DND-41 (cell line): ENCODE data around the gene NTMT1.
A peak's percentile ranks its signal among the peaks of the same experiment; 100 is the strongest.

ENCODE experiments used
- ATAC-seq: fragments of 200-7000 bp; cut with Tn5 transposase; 3 replicates; pipeline ENCODE4 v1.9.1; 2021; ENCODE audit warnings: low read depth; ENCODE audit not compliant: insufficient read depth
- DNase-seq: peaks from one replicate; pipeline ENCODE4 v3.0.0-alpha.2; 2020
- H2AFZ ChIP-seq: 2 replicates; pipeline ENCODE4 v1.6.0; 2012; ENCODE audit warnings: low read depth, low read length
- H3K27ac ChIP-seq: 2 replicates; pipeline ENCODE4 v1.5.1; 2012; ENCODE audit warnings: low read length, inconsistent platforms
- H3K27me3 ChIP-seq: fragments of 200-600 bp; sonication (generic); 2 replicates; pipeline ENCODE4 v1.6.0; 2012; ENCODE audit warnings: low read length, mild to moderate bottlenecking, inconsistent platforms; ENCODE audit not compliant: insufficient read depth, poor library complexity
- H3K36me3 ChIP-seq: 2 replicates; pipeline ENCODE4 v1.5.1; 2012; ENCODE audit warnings: low read length, inconsistent platforms; ENCODE audit not compliant: insufficient read depth
- H3K4me1 ChIP-seq: 2 replicates; pipeline ENCODE4 v1.5.1; 2012; ENCODE audit warnings: mild to moderate bottlenecking, low read length; ENCODE audit not compliant: insufficient read depth
- H3K4me2 ChIP-seq: 2 replicates; pipeline ENCODE4 v1.6.0; 2012; ENCODE audit warnings: mild to moderate bottlenecking, moderate library complexity, low read length, inconsistent platforms; ENCODE audit not compliant: insufficient read depth
- H3K4me3 ChIP-seq, 2 experiments: fragments of 200-600 bp in 1 of 2; shearing (Covaris generic) in 1 of 2; 2 replicates each; pipeline ENCODE4 v1.5.1; 2012 to 2016; ENCODE audit warnings: inconsistent platforms in 2 of 2, low read length in 2 of 2, mild to moderate bottlenecking in 2 of 2, low read depth in 1 of 2, moderate library complexity in 1 of 2
- H3K79me2 ChIP-seq: 2 replicates; pipeline ENCODE4 v1.6.0; 2012; ENCODE audit warnings: low read length, inconsistent platforms; ENCODE audit not compliant: insufficient read depth
- H3K9ac ChIP-seq: 2 replicates; pipeline ENCODE4 v1.6.0; 2012; ENCODE audit warnings: low read depth, mild to moderate bottlenecking, inconsistent platforms, low read length, moderate library complexity
- H3K9me3 ChIP-seq: 2 replicates; pipeline ENCODE4 v1.5.1; 2012; ENCODE audit warnings: low read length, moderate library complexity, mild to moderate bottlenecking, inconsistent platforms; ENCODE audit not compliant: insufficient read depth, severe bottlenecking
- H4K20me1 ChIP-seq: 2 replicates; pipeline ENCODE4 v1.6.0; 2012; ENCODE audit warnings: low read length; ENCODE audit not compliant: insufficient read depth
- EZH2 ChIP-seq: IDR thresholded peaks from 3 replicates; pipeline ENCODE4 v1.6.1; 2012; ENCODE audit warnings: borderline replicate concordance, low read depth, mild to moderate bottlenecking, moderate library complexity, low read length, inconsistent platforms; ENCODE audit not compliant: severe bottlenecking
- TF ChIP-seq, protein P1 (sequence below): IDR thresholded peaks from 2 replicates; pipeline ENCODE4 v1.5.1; 2012; ENCODE audit warnings: borderline replicate concordance, low read length, moderate library complexity, mild to moderate bottlenecking; ENCODE audit not compliant: poor library complexity, severe bottlenecking; ENCODE audit errors: extremely low read depth

The NTMT1 gene

DNA sequence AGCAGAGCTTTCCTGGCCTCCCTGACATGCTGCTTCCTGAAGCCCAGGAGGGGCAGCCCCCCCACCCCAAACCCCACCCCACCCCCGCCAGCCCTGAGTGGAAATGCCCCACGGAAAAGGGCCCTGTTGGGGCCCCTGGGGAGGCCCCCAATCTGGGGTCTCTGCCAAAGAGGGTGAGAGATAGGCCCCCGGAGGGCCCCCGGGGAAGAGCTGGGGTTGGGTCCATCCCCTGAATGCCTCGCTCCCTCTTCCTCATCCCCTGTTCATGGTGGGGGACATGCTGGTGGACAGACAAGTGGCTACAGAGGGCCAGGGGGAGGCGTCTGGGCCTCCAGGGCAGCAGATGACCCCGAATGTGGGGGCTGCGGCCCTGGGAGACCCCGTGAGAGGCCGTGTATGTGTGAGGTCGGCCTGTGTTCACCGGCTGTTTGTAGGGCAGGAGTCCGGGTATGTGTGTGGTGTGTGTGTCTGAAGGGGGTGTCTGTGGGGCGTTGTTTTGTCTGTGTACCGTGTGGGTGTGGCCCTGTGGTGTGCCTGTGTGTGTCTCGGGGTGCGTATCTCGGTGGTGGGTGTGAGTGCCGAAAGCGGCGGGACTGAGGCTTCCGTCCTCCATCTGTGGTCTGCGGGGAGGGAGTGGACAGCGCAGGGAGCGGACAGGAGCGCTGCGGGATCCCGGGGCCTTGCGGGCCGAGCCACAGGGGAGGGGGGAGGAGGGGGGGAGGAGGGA lies 16.3 kb upstream of the NTMT1 start:
- no peak overlapping the region for H3K4me3 ChIP-seq
- H3K79me2 ChIP-seq = no peaks in the 10 kb centered on the region
- no peaks in the 10 kb centered on the region for H3K27me3 ChIP-seq
- no peak overlapping the region; the same call in 1 of the 2 replicates for H3K9ac ChIP-seq
- 0 out of 2 replicates have a peak overlapping the region, but pooled peaks have one; percentile 96 for H3K4me2 ChIP-seq
- no peaks in the 10 kb centered on the region for H3K36me3 ChIP-seq
- DNase-seq (no peak), ATAC-seq (no peak)
- no peaks in the 10 kb centered on the region for H3K9me3 ChIP-seq
- TF ChIP-seq EZH2 = no peak
- TF ChIP-seq, protein P1, sequence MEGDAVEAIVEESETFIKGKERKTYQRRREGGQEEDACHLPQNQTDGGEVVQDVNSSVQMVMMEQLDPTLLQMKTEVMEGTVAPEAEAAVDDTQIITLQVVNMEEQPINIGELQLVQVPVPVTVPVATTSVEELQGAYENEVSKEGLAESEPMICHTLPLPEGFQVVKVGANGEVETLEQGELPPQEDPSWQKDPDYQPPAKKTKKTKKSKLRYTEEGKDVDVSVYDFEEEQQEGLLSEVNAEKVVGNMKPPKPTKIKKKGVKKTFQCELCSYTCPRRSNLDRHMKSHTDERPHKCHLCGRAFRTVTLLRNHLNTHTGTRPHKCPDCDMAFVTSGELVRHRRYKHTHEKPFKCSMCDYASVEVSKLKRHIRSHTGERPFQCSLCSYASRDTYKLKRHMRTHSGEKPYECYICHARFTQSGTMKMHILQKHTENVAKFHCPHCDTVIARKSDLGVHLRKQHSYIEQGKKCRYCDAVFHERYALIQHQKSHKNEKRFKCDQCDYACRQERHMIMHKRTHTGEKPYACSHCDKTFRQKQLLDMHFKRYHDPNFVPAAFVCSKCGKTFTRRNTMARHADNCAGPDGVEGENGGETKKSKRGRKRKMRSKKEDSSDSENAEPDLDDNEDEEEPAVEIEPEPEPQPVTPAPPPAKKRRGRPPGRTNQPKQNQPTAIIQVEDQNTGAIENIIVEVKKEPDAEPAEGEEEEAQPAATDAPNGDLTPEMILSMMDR = no peak
- H3K27ac ChIP-seq = no peak overlapping the region
- no peak overlapping the region for H2AFZ ChIP-seq
- peaks cover 20% of the 10 kb centered on the region for H3K4me1 ChIP-seq
- no peaks in the 10 kb centered on the region for H4K20me1 ChIP-seq

DNA sequence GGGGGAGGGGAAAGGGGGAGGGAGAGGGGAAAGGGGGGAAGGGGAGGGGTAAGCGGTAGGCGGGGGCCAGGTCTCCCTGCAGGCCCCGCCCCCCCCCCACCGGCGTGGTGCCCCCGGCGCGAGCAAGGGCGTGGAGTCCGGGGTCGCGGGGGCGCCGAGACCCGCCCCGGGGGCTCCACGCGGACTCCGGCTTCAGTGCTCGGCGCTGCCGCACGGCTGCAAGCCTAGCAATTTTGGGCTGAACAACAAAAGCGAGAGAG lies 15.8 kb upstream of the NTMT1 start:
- no peak overlapping the region for H3K27ac ChIP-seq

DNA sequence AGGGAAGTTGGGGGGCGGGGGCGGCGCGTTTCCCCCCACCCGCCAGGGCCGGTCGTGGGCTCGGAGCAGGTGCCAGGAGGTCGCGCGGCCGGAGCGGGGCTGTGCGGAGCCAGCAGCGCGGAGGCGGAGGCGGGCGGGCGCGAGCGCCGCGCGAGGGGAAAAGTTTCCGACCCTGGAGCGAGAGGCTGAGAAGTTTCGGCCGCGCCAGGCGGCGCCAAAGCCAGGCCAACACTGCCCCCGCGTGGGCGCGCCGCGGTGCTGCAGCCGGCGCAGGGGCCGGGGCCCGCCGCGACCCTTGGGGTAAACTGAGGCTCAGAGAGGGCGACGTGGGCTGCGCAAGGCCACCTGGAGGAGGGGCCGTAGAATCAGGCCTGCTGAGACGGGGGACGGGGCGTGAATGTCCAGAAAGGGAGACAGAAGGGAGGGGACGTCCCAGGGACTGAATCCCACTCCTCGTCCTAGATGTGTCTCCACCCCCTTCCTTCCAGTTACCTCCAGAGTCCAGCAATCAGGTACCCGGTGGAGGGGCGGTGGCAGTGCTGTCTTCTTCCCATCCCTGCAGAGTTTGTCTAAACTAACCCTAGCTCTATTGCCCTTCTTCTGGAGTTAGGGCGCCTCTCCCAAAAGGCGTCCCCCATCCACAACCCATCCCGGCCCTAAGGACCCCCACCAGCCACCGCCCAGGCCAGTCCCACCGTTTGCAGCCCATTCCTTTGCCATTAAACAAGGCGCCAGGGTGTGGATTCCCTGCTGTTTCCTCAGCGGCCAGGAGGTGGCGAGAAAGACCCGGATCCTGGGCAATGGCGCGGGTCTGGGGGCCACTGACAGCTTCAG lies 15.3 kb upstream of the NTMT1 start:
- no peaks in the 10 kb centered on the region for H3K79me2 ChIP-seq
- H3K9me3 ChIP-seq = no peaks in the 10 kb centered on the region
- TF ChIP-seq EZH2 = no peak
- TF ChIP-seq, protein P1 = peak; percentile 92
- H3K27me3 ChIP-seq = no peaks in the 10 kb centered on the region
- H2AFZ ChIP-seq = peak overlapping the region; percentile 77
- H3K4me2 ChIP-seq = peak overlapping the region; percentile 96
- no peaks in the 10 kb centered on the region for H3K36me3 ChIP-seq
- peak; percentile 82 for ATAC-seq
- peak overlapping the region; percentile 47; the same call in 1 of the 2 replicates for H3K27ac ChIP-seq
- no peaks in the 10 kb centered on the region for H4K20me1 ChIP-seq
- peak; percentile 77 for DNase-seq
- H3K4me3 ChIP-seq = peak overlapping the region; percentile 29 to 59; a peak in 3 of 4 replicates
- H3K4me1 ChIP-seq = peaks cover 20% of the 10 kb centered on the region
- peak overlapping the region; percentile 66 for H3K9ac ChIP-seq

More for the DNA sequence above, 15.8 kb upstream of the NTMT1 start:
- TF ChIP-seq EZH2 = no peak
- TF ChIP-seq, protein P1 = no peak
- Histone ChIP-seq H3K9ac (peak overlapping the region; percentile 66), H4K20me1 (no peaks in the 10 kb centered on the region), H3K4me3 (peak overlapping the region; percentile 29 to 59; a peak in 3 of 4 replicates), H3K4me2 (peak overlapping the region; percentile 96), H3K36me3 (no peaks in the 10 kb centered on the region), H3K9me3 (no peaks in the 10 kb centered on the region), H3K27me3 (no peaks in the 10 kb centered on the region), H3K4me1 (peaks cover 20% of the 10 kb centered on the region), H2AFZ (peak overlapping the region; percentile 77), H3K79me2 (no peaks in the 10 kb centered on the region)
- DNase-seq (no peak), ATAC-seq (no peak; the same call in 2 of the 3 replicates)
